Glomerular endothelial cell (primary cell): ENCODE results near the gene COPZ1. TPM values are rescaled to one million over a fixed set of nuclear protein-coding genes. Genes with fewer than 3 reads are reported as not detected.

ENCODE experiments used
- DNase-seq: peaks from one replicate; pipeline ENCODE4 v3.0.0-alpha.2; 2011; ENCODE audit warnings: low read depth, low spot score; ENCODE audit errors: extremely low read depth
- total RNA-seq: library from RNA; depleted of rRNA; stranded (reverse); fragments of >200 nt; gene quantifications from 2 replicates; pipeline ENCODE4 v1.2.3, GENCODE V29; 2015

The COPZ1 gene
- total RNA-seq, 1 donor from 2014 or later: 115 TPM

DNA sequence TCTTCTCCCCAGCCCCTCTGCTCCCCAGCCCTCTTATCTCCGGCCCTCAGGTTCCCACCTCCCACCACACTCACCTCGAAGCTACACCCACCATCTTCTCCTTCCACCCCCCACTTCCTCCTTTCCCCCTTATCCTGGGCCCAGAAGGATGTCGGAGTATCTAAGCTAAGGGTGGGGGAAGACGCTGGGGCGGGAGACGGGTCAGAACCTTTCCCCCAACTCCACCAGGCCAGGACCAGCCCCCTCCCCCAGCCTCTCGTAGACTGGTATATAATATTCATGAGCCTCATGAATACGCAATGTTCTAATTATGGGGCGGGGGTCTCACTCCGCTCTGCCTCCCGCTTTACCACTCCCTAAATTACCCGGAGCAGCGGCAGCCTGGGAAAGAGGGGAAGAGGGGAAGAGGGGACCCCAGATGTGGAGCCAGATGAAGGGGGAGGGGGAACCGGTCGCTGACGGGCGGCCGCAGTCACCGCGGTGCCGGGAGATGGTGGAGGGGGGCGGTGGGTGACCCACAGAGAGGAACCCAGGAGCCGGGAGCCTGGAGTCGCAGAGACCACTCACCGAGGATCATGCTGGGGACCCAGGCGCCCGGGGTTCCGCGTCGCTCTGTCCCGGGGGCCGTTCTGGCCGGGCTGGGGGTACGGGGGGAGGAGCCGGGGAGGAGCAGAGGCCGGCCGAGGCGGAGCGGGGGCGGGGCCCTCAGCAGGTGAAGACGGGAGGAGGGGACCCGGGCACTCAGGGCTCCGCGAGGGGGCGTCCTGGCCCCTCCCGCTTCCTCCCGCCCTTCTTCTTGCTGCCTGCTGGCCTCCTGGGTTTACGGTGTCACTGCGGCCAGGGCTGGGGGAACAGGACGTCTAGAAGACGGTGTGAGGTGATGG is 66.0 kb downstream of the COPZ1 start:
- DNase-seq: no peak

DNA sequence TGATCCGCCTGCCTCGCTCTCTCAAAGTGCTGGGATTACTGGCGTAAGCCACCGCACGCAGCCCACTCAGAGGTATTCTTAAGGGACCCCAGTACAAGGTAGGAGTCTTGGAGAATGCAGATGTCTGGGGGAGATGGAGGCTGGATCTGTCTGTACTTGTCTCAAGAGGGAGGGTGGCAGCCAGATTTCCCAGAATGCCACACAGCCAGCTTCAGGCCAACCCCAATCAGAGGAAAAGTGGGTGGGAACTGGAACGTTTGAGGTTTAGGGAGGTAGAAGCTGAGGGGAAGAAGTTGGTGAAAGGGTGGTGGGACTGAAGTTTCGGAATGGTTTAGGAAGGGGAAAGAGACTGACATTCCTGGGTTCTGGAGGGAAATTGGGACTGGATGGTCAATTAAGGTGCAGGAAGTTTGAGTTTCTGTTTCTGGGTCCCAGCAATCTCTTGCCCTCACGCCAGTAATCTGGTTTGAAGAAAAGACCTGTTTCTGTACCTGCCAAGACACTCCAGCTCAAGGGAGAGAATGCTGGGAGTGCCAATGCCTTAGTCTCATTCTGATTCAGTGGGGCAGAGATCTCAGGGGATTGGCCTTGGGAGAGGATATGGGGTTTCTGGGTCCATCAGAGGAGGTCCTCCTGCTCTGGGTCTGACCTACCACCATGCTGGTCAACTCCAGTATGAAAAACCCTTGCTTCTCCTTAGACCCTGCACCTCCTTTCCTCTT is 67.7 kb downstream of the COPZ1 start:
- no peak for DNase-seq

- DNase-seq: no peak
Observed at GRCh38 chr12:54393207-54393609, 68.3 kb downstream of the COPZ1 start.

DNA sequence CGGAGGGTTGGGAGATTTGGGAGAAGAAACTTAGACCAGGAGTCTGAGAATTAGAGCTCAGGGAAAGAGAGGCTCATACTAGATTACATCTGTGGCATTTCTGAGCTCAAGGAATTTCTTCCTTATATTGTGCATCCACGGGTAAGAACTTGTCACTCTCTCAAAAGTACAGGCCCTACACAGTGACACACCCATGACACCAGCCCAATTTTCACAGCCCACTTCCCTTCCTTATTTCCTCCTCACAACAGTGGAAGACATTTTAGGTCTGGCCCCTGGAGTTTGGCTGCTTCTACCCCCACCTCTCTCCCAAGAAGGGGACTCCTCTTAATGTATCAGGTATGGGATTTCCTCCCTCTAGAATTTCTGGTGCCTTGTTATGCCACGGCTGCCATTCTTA is 68.8 kb downstream of the COPZ1 start:
- DNase-seq: no peak

- no peak for DNase-seq
Observed at GRCh38 chr12:54394281-54394719, 69.4 kb downstream of the COPZ1 start.

GRCh38 chr12:54394986-54395385 is 70.1 kb downstream of the COPZ1 start:
- DNase-seq: no peak

- DNase-seq: no peak
Observed at GRCh38 chr12:54395545-54395944, 70.6 kb downstream of the COPZ1 start.

DNA sequence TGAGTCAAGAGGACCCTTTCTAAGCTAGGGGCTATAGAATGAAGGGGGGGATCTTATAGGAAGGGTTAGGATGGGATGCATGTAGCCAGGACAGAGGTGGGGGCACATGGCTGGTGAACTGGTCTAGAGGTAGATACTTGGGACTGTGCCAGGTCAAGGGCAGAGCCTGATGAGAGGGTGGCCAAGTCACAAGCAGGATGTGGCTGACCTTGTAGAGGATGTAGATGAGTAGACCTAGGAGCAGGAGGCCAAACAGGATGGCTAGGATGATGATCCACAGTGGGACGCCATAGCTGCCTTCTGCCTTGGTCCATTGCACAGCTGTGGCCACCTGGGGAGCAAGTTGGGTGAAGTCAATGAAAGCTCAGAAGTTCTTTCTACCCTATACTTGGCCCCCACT is 72.2 kb downstream of the COPZ1 start:
- DNase-seq: no peak

DNA sequence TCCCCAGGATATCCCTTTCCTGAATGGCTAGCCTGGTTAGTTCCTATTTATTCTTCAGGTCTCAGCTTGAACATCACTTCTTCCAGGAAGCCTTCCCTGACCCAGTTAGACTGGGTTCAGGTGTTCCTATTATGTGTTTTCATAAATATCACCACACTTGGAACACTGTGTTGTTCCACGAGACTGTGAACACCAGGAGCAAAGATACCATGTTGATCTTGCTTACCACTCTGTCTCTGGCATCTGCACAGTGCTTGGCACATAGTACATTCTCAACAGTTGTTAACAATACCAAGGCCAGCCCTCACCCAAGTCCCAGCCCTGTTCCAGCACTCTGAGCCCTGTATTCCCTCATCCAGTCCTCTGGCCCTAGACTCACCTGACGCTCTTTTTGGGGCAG is 73.3 kb downstream of the COPZ1 start:
- DNase-seq: no peak

- no peak for DNase-seq
Observed at GRCh38 chr12:54398995-54399793, 74.3 kb downstream of the COPZ1 start.

GRCh38 chr12:54401119-54401518 is 76.2 kb downstream of the COPZ1 start:
- no peak for DNase-seq

Other genes starting within 250 kb of the COPZ1 start
- 16.3 and 19.0 TPM in 2 replicates for gene SMUG1, start 136.1 kb upstream of the COPZ1 start, total RNA-seq
- gene CBX5, start 45.0 kb upstream of the COPZ1 start, total RNA-seq: 41.5 and 49.4 TPM in 2 replicates
- gene HNRNPA1, start 44.4 kb upstream of the COPZ1 start, total RNA-seq: 488 and 499 TPM in 2 replicates
- gene NFE2, start 24.1 kb upstream of the COPZ1 start, total RNA-seq: not detected in 2 replicates
- gene GPR84, start 39.4 kb downstream of the COPZ1 start, total RNA-seq: not detected in 2 replicates
- gene ZNF385A, start 59.6 kb downstream of the COPZ1 start, total RNA-seq: 5.6 and 6.0 TPM in 2 replicates
- gene ITGA5, start 94.1 kb downstream of the COPZ1 start, total RNA-seq: 786 and 1,054 TPM in 2 replicates
- gene GTSF1, start 148.5 kb downstream of the COPZ1 start, total RNA-seq: not detected in 2 replicates
- gene NCKAP1L, start 172.6 kb downstream of the COPZ1 start, total RNA-seq: 0.29 TPM in 1 of 2 replicates, not detected in the other
- gene PDE1B, start 224.5 kb downstream of the COPZ1 start, total RNA-seq: not detected in 2 replicates